BLaER1 treated with 17β-estradiol and CSF1 and Interleukin-3, amounts not matched to agents 10 nM and 100 nM (cell line): Measurements from ENCODE around the gene CSPG5.

Source experiments
- H3K27ac ChIP-seq, 11 experiments: shearing (Covaris generic); formaldehyde crosslinking; 2 replicates each; pipeline ENCODE4 v1.8.1; 2022
- H3K27me3 ChIP-seq, 11 experiments: shearing (Covaris generic); formaldehyde crosslinking; 2 replicates each; pipeline ENCODE4 v1.8.1; 2022
- H3K36me3 ChIP-seq, 11 experiments: shearing (Covaris generic); formaldehyde crosslinking; 2 replicates each; pipeline ENCODE4 v1.8.1; 2022
- H3K4me1 ChIP-seq, 10 experiments: shearing (Covaris generic); formaldehyde crosslinking; 2 replicates each; pipeline ENCODE4 v1.8.1; 2022
- H3K4me2 ChIP-seq, 11 experiments: shearing (Covaris generic); formaldehyde crosslinking; 2 replicates each; pipeline ENCODE4 v1.8.1; 2022
- H3K4me3 ChIP-seq, 10 experiments: shearing (Covaris generic); formaldehyde crosslinking; 2 replicates each; pipeline ENCODE4 v1.8.1; 2022
- H3K9ac ChIP-seq, 11 experiments: shearing (Covaris generic); formaldehyde crosslinking; 2 replicates each; pipeline ENCODE4 v1.8.1; 2022
- H3K9me3 ChIP-seq, 11 experiments: shearing (Covaris generic); formaldehyde crosslinking; replicated peaks in 1 of 11; 2 replicates each; pipeline ENCODE4 v1.8.1; 2022
- H4K20me1 ChIP-seq, 11 experiments: shearing (Covaris generic); formaldehyde crosslinking; 2 replicates each; pipeline ENCODE4 v1.8.1; 2022
- Cebpa-rat ChIP-seq, 11 experiments: shearing (Covaris generic); IDR thresholded peaks; 2 replicates each; pipeline ENCODE4 v1.8.1; 2022

The CSPG5 gene

GRCh38 chr3:47580481-47580880, 1.8 kb upstream of the CSPG5 start:
- peaks cover 7 to 15% (median 8%) of the 10 kb centered on the region in 10 experiments; a peak in 17 of 20 replicates for H3K4me1 ChIP-seq
- no peak for TF ChIP-seq Cebpa-rat (IDR thresholded peaks at IDR 0.05)
- peaks cover 0 to 84% (median 57%) of the 10 kb centered on the region in 11 experiments; a peak in 18 of 22 replicates for H4K20me1 ChIP-seq
- no peak overlapping the region for H3K27ac ChIP-seq
- no peaks in the 10 kb centered on the region for H3K9me3 ChIP-seq
- peaks cover 67 to 83% (median 74%) of the 10 kb centered on the region in 11 experiments for H3K27me3 ChIP-seq
- no peak overlapping the region for H3K4me3 ChIP-seq
- H3K36me3 ChIP-seq, result peaks cover 10 to 21% (median 14%) of the 10 kb centered on the region in 11 experiments
- no peak overlapping the region for H3K4me2 ChIP-seq
- no peak overlapping the region for H3K9ac ChIP-seq

GRCh38 chr3:47579875-47580274, 1.2 kb upstream of the CSPG5 start:
- Histone ChIP-seq H3K36me3 (peaks cover 4 to 15% (median 8%) of the 10 kb centered on the region in 11 experiments; a peak in 20 of 22 replicates), H3K9me3 (no peaks in the 10 kb centered on the region), H3K27me3 (peaks cover 67 to 83% (median 75%) of the 10 kb centered on the region in 11 experiments), H3K27ac (no peak overlapping the region), H3K4me3 (no peak overlapping the region), H3K9ac (no peak overlapping the region), H3K4me1 (peaks cover 7 to 15% (median 8%) of the 10 kb centered on the region in 10 experiments; a peak in 17 of 20 replicates), H4K20me1 (peaks cover 0 to 78% (median 57%) of the 10 kb centered on the region in 11 experiments; a peak in 18 of 22 replicates), H3K4me2 (no peak overlapping the region)
- TF ChIP-seq Cebpa-rat (IDR thresholded peaks at IDR 0.05), result no peak

GRCh38 chr3:47578119-47578632, 489 bp downstream of the CSPG5 start:
- Histone ChIP-seq H4K20me1 (peaks cover 0 to 61% (median 44%) of the 10 kb centered on the region in 11 experiments; a peak in 18 of 22 replicates), H3K36me3 (no peaks in the 10 kb centered on the region; a peak in 1 of 22 replicates), H3K9ac (peak overlapping the region; percentile 35 to 76 (median 62); a peak in 19 of 22 replicates), H3K4me3 (peak overlapping the region; percentile 71 to 82 (median 74)), H3K27ac (no peak overlapping the region), H3K9me3 (no peaks in the 10 kb centered on the region), H3K27me3 (peaks cover 65 to 78% (median 72%) of the 10 kb centered on the region in 11 experiments), H3K4me2 (peak overlapping the region; percentile 90 to 100 (median 99)), H3K4me1 (peaks cover 7 to 15% (median 8%) of the 10 kb centered on the region in 10 experiments; a peak in 17 of 20 replicates)
- no peak for TF ChIP-seq Cebpa-rat (IDR thresholded peaks at IDR 0.05)

- H3K4me3 ChIP-seq, result peak overlapping the region; percentile 71 to 82 (median 74)
- H3K9ac ChIP-seq, result peak overlapping the region in 4 of 11 experiments; percentile 7 to 60 (median 32); a peak in 5 of 22 replicates
- TF ChIP-seq Cebpa-rat (IDR thresholded peaks at IDR 0.05), result no peak
Measured at GRCh38 chr3:47577583-47578118, 1.0 kb downstream of the CSPG5 start.

GRCh38 chr3:47573190-47574172, 5.2 kb downstream of the CSPG5 start:
- H3K9ac ChIP-seq, result no peak overlapping the region
- H3K36me3 ChIP-seq, result no peaks in the 10 kb centered on the region
- H3K4me1 ChIP-seq, result peaks cover 0 to 9% (median 7%) of the 10 kb centered on the region in 10 experiments; a peak in 15 of 20 replicates
- H3K4me2 ChIP-seq, result no peak overlapping the region
- TF ChIP-seq Cebpa-rat (IDR thresholded peaks at IDR 0.05), result no peak
- peaks cover 23 to 32% (median 26%) of the 10 kb centered on the region in 11 experiments for H3K27me3 ChIP-seq
- no peak overlapping the region for H3K27ac ChIP-seq
- peaks cover 0 to 14% (median 4%) of the 10 kb centered on the region in 11 experiments; a peak in 8 of 22 replicates for H4K20me1 ChIP-seq
- no peak overlapping the region for H3K4me3 ChIP-seq
- no peaks in the 10 kb centered on the region for H3K9me3 ChIP-seq

More at GRCh38 chr3:47577583-47578118, 1.0 kb downstream of the CSPG5 start:
- Histone ChIP-seq H4K20me1 (peaks cover 0 to 55% (median 39%) of the 10 kb centered on the region in 11 experiments; a peak in 18 of 22 replicates), H3K4me1 (peaks cover 7 to 15% (median 8%) of the 10 kb centered on the region in 10 experiments; a peak in 17 of 20 replicates), H3K27ac (no peak overlapping the region), H3K9me3 (no peaks in the 10 kb centered on the region), H3K4me2 (peak overlapping the region; percentile 90 to 100 (median 99)), H3K36me3 (no peaks in the 10 kb centered on the region), H3K27me3 (peaks cover 64 to 73% (median 68%) of the 10 kb centered on the region in 11 experiments)

- H3K27ac ChIP-seq, result no peak overlapping the region
- H3K27me3 ChIP-seq, result peaks cover 4 to 13% (median 7%) of the 10 kb centered on the region in 11 experiments
- TF ChIP-seq Cebpa-rat (IDR thresholded peaks at IDR 0.05), result no peak
- H3K4me2 ChIP-seq, result no peak overlapping the region
- no peaks in the 10 kb centered on the region; a peak in 1 of 20 replicates for H3K4me1 ChIP-seq
- H3K4me3 ChIP-seq, result no peak overlapping the region
- peaks cover 0 to 1% (median 0%) of the 10 kb centered on the region in 11 experiments; a peak in 2 of 22 replicates for H4K20me1 ChIP-seq
- H3K9ac ChIP-seq, result no peak overlapping the region
- no peaks in the 10 kb centered on the region for H3K36me3 ChIP-seq
- H3K9me3 ChIP-seq, result no peaks in the 10 kb centered on the region
Measured at GRCh38 chr3:47571391-47572175, 7.1 kb downstream of the CSPG5 start.

- H3K36me3 ChIP-seq, result no peaks in the 10 kb centered on the region
- no peaks in the 10 kb centered on the region; a peak in 1 of 22 replicates for H3K27me3 ChIP-seq
- H4K20me1 ChIP-seq, result no peaks in the 10 kb centered on the region; a peak in 1 of 22 replicates
- no peaks in the 10 kb centered on the region; a peak in 1 of 20 replicates for H3K4me1 ChIP-seq
- TF ChIP-seq Cebpa-rat (IDR thresholded peaks at IDR 0.05), result no peak
- no peak overlapping the region for H3K27ac ChIP-seq
- no peak overlapping the region for H3K4me2 ChIP-seq
- no peak overlapping the region for H3K4me3 ChIP-seq
- H3K9ac ChIP-seq, result no peak overlapping the region
- no peaks in the 10 kb centered on the region for H3K9me3 ChIP-seq
Measured at GRCh38 chr3:47568901-47569300, 9.8 kb downstream of the CSPG5 start.

- H3K27me3 ChIP-seq, result no peaks in the 10 kb centered on the region
- no peaks in the 10 kb centered on the region for H4K20me1 ChIP-seq
- TF ChIP-seq Cebpa-rat (IDR thresholded peaks at IDR 0.05), result no peak
- no peaks in the 10 kb centered on the region for H3K9me3 ChIP-seq
- H3K9ac ChIP-seq, result no peak overlapping the region
- no peak overlapping the region; a peak in 1 of 22 replicates for H3K4me2 ChIP-seq
- no peaks in the 10 kb centered on the region; a peak in 1 of 20 replicates for H3K4me1 ChIP-seq
- H3K36me3 ChIP-seq, result no peaks in the 10 kb centered on the region
- H3K4me3 ChIP-seq, result no peak overlapping the region
- no peak overlapping the region for H3K27ac ChIP-seq
Measured at GRCh38 chr3:47567149-47567548, 11.5 kb downstream of the CSPG5 start.
